DOHH2 (cell line): ENCODE measurements around the gene HSPB7.
A peak's percentile ranks its signal among the peaks of the same experiment; 100 is the strongest.

Experiments used
- CTCF ChIP-seq: fragments of 200-600 bp; sonication (generic); IDR thresholded peaks from one replicate; pipeline ENCODE4 v1.5.1; 2014; ENCODE audit warnings: antibody characterized with exemption, mild to moderate bottlenecking, low read depth, low read length; ENCODE audit not compliant: poor library complexity, severe bottlenecking
- EZH2phosphoT487 ChIP-seq: fragments of 200-600 bp; sonication (generic); IDR thresholded peaks from 2 replicates; pipeline ENCODE4 v1.6.1; 2017; ENCODE audit warnings: borderline replicate concordance, mild to moderate bottlenecking, antibody characterized with exemption, low read length, moderate library complexity, mixed read lengths

- TF ChIP-seq CTCF: peak; percentile 57
- TF ChIP-seq EZH2phosphoT487: no peak
These were observed 24.3 kb upstream of the HSPB7 start for GRCh38 chr1:16042096-16042495.
